ENCODE data around the gene NRM. TPM values are rescaled to one million over a fixed set of nuclear protein-coding genes. Genes with fewer than 3 reads are reported as not detected.

The NRM gene
- total RNA-seq, 1 donor from 2014 or later, result 2.9 TPM

DNA sequence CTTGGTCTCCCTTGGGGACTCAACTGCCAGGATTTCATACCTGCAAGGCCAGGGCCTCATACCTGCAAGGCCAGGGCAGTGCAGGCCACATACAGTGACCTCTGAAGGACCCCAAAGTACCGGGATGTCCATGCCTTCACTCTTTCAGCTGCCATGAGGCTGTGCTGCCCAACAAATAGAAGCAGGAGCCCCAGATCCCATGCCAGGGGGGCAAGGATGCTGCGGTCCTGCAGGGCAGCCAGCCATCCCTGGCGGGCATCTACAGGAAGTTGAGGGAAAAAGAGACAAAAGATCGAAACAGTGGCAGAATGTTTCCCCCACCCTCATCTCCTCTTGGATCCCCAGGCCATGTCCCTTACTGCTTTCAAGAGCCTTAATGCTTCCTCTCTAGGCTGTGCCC lies 799 bp downstream of the NRM start:
- no peak for DNase-seq (ENCODE audit: low read depth)

GRCh38 chr6:30689022-30689865 lies 1.5 kb downstream of the NRM start:
- DNase-seq (ENCODE audit: low read depth), result no peak

DNA sequence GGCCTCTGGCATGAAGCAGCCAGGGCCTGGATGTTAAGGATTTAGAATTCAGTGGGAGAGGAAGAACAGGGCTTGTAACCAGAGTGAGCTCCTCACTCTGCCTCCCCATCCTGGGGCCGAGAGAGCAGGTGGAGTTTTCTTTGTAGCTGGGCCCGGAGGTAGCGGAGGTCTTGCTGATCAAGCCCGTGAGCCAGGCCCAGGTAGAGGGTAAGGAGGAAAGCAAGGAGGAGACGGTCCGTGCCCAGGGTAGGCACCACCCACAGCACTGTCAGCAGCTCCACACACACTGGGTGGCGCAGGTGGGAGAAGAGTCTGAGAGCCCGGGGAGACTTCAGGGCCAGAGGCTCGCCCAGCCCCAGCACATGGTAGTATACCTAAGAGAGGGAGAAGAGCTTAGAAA lies 2.2 kb downstream of the NRM start:
- no peak for DNase-seq (ENCODE audit: low read depth)

DNA sequence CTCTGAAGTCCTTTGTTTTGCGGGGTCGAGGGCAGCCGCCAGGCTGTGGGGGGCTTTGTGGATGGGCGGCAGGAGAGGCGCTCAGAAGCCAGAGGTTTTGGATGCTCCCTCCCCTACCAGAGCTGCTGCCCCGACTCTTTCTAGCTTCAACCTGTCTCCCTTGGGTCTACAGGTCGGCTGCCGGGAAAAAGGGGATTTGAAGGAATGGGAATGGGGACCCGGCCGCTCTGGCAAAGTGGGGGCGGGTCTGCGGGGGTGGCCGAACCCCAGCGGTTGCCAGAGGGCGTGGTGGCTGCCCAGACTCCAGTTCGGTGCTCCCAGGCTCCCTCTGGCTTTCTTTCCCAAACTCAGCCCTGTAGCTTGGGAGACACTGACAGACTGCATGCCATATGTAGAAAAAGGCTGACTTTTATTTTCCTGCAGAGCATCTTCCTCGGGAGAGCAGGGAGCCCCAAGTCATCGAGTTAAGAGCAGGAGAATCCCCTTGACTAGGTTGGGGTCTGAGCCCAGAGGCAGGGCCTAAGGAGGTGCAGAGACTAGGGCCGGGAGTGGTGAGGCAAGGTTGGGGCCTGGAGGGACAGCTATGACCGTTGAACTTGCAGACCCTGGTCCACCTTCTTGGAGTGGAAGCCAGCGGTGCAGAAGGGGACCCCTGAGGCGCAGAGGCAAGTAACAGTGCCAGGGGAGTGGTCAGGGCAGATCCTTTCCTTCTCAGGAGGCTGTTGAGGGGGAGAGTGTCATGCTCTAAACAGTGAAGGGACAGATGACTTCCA lies 2.9 kb downstream of the NRM start:
- peak; percentile 78 for DNase-seq (ENCODE audit: low read depth)

DNA sequence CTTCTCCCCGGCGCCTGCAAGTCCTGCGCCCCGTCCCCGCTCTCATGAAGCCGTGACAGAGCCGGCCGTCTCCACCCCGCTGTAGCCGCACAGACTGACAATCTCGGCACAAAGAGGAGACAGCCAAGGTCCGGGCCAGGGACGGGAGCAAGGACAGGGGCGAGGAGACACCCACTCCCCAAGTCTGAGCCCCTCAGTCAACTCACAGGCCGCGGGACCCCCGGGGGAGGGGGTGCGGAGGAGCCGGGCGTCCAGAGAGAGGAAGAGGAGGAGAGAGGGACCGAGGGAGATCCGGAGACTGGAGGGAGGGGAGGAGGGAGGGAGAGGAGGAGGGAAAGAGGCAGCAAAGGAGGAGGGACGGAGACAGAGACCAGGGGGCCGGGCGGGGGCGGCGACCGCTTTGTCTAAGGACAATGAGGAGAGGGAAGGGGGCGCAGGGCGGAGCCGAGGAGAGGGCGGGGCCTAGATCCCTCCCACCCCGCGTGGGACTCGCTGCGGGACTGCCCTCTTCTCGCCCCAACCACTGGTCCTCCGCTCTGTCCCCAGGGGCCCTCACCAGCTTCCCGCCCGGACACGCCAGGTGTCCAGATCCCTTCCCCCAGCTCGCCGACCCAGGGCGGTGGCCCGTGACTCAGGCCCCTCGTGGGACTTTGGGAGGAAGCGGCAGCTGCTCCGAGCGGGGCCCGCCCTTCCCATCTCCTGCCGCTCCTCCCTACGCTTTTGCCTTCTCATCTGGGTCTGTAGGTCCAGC lies 3.7 kb downstream of the NRM start:
- peak; percentile 100 for DNase-seq (ENCODE audit: low read depth)

DNA sequence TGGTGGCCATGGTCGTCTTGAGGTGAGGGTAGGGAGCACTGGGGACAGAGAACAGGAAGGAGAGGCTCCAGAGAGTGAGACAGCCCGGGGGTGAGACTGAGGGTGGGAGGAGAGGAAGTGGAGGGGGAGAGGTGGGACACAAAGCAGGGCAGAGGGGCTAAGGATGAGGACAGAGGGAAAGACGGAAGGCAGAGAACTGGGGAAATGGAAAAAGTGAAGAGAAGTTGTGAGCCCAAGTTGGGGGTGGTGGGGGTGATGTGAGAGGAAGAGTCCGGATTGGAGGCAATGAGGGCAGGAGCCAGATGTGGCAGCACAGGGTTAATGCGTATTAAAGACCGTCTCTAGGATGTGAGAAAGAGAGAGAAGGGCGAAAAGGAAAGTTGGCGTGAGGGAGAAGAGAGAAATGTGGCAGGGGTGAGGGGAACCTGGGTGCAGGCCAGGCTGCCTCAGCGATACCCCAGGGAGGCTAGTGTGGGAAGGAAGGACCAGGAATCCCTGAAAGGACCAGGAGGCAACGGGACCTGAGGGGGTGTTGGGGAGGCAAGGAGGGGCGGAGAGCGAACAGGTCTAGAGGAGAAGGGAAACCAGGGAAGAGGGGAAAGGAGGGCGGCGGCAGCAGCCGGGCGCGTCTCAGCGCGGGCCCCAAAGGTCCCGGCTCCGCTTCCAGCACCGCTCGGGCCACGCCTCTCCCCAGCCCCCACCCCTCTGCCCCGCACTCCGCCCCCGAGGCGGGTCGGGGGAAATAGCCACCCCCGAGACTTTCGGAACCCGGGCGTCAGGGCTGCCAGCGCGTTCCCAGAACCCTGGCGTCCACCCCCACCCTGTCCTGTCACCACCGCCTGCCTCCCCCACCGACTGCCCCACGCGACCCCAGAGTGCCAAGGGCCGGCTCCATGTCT lies 4.5 kb downstream of the NRM start, which contains the start of gene PPP1R18:
PPP1R18 (minus strand) TSS at position 637 of the 899 bp plus-strand sequence; CDS start at position 10, 627 bp downstream.
- DNase-seq (ENCODE audit: low read depth), result peak; percentile 80

- peak; percentile 48 for DNase-seq (ENCODE audit: low read depth)
Observed at GRCh38 chr6:30685157-30686008, 5.4 kb downstream of the NRM start.

DNA sequence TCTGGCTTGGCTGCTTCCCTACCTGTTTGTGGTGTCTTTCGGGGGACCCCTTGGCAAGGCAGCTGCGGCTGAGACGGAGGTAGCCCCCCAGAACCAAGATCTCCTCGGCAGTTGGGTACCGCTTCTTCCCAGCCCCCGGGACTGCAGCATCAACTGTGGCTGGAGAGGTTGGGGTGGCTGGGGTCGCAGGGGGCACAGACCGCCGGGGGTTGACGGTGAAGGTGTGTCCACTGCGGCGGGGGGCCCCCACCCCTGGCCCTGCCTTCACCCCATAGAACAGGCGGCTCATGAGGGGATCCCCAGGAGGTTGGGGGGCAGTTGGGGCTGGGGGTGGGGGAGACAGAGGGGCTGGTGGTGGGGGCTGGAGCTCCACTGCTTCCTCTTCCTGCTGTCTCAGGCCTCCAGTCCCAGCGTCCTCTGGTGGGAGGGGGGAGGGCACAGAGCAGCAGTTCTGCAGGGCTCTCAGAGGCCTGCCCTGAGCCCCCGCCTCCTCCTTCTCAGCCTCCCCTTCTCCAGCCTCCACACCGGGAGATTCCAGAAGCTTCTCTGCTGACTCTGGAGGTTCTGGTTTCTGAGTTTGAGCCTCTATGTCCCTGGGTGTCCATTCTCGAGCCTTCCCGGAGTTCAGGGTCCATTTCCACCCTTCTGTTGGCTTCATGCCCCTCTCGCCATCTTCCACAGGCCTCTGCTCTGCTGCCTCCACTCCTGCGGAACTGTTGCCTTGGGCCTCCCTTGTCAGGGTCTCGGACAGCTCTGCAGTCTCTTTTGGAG lies 6.2 kb downstream of the NRM start:
- DNase-seq (ENCODE audit: low read depth), result peak; percentile 34

- DNase-seq (ENCODE audit: low read depth), result no peak
Observed at GRCh38 chr6:30683980-30684338, 6.8 kb downstream of the NRM start.

DNA sequence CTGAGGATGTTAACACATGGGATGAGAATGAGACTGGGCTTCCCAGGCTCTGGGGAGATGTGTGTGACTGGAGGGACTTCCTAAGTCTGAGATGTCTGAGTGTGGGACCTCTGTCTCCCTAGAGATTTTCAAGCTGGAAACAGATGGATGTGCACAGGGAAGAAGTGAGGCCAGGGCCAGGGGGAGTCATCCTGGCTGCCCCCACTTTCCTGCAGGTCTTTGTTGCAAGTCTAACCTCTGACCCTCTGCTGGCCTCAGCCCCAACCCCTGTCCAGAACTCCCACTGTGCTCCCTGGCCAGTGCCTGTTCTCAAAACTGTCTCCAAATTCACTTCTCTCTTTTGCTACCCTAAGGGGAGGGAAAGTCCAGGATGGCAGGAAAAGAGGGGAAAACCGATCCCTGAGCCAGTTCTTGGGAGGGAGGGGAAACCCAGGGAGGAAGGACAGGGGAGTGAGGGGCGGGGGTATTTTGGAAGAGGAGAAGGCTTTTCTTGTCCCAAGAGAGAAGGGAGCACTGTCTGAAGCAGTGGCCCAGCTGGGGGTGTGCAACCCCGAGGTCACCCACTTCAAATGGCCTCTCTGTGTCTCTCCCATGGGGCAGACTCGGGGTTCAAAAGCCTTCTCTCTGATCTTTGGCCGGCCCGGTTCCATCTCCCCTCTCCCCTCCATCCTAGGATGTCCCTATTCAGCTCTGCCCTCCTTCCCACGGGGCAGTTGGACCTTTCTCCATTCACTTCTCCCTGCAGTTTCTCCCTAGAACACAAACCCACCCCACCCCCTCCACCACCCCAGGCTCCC lies 7.4 kb downstream of the NRM start:
- no peak for DNase-seq (ENCODE audit: low read depth)

DNA sequence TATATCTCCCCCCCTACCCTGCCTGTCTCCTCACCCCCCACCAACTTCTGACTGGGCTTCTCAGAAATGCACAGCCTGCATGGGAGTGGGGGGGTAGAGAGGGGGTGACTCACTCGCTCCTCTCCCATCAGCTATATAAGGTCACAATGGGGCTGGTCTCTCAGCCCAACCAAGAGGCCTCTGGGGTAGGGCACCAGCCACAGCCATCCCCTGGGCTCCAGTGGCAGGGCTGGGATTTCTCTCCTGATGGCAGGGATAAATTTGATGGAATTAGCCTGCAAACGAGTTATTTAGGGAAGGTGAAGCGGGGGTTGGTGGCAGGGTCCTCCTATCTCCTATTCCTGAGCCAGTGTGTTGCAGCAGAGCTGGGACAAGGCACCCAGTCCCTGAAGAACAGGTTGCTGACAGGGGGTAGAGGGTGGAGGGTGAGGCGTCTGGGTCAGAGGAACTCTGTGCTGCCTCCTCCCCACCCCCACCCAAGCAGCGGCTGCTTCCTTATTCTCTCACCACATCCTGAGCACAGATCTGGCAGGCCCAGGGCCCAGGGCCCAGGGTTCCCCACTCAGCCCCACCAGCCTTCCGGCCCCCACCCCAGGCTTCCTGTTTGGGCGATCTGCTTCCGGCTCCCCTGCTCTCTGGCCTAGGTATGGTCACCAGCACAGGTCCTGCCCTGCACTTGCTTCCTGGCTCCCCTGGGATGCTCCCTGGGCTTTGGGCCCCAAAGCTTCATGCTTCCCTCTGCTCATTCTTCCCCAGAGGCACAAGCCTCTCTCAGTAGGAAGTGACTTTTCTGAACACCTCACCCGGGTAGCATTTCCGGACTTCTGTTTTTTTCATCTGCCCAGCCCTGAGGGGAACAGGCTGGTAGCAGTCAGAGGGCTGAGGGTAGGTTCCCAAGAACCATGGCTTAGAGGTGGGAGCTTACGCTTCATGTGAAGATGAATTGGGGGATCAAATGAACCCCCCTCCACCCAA lies 8.4 kb downstream of the NRM start:
- DNase-seq (ENCODE audit: low read depth), result peak; percentile 85

- no peak for DNase-seq (ENCODE audit: low read depth)
Observed at GRCh38 chr6:30681766-30682142, 9.0 kb downstream of the NRM start.

- DNase-seq (ENCODE audit: low read depth), result no peak
Observed at GRCh38 chr6:30679765-30680535, 10.8 kb downstream of the NRM start.

DNA sequence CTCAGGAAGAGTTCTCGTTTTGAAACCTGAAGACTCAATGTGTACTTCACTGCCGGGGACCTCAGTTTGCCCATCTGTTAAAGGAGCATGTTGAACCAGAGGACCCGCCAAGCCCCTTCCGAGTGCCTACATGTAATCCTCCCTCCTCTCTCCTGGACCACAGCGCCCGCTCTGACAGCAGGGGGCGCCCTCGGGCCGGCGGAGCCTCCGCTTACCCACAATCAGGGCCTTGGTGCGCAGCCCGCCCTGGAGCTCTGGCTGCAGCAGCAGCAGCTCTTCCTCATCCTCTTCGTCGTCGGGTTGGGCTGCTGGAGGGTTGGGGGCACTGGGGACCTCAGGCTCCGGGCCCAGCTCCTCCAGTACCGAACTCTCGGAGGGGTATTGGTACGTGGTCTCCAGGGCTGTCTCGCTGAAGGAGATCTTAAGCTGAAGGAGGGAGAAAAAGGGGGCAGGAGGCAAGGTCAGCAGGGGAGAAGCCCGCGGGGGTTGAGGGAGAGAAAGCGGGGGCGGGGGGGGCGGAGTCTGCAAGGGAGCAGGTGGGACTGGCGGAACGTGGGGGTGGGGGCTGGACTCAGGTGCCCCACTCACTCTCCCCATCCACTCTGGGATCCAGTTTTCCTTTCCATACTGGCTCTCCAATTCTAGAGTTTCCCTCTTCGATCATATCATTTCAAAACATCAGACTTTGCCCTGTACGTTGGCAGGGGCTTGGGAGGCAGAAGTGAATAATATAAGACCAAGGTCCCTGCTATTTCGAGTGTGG lies 11.6 kb downstream of the NRM start:
- peak; percentile 73 for DNase-seq (ENCODE audit: low read depth)

- DNase-seq (ENCODE audit: low read depth), result no peak
Observed at GRCh38 chr6:30676660-30677285, 14.0 kb downstream of the NRM start.
